ENCODE data around the gene COL6A1.

Gene COL6A1

GRCh38 chr21:45998276-45998701 is 16.7 kb downstream of the COL6A1 start:
- no peaks in the 10 kb centered on the region for H3F3A ChIP-seq (ENCODE audit: insufficient read depth, low read length)
- H3K9me3 ChIP-seq (ENCODE audit: low read length): no peaks in the 10 kb centered on the region
- no peak overlapping the region for H2AFZ ChIP-seq (ENCODE audit: low read length)
- H3K36me3 ChIP-seq (ENCODE audit: insufficient read depth, low read length): no peaks in the 10 kb centered on the region
- H3K79me2 ChIP-seq (ENCODE audit: insufficient read depth, low read length): no peaks in the 10 kb centered on the region
- no peaks in the 10 kb centered on the region for H3K9me2 ChIP-seq (ENCODE audit: low read depth, low read length)
- no peak overlapping the region for H3K27ac ChIP-seq (ENCODE audit: low read depth, low read length, poor library complexity, severe bottlenecking)
- no peak overlapping the region for H3K4me2 ChIP-seq (ENCODE audit: low read length)
- no peak overlapping the region for H3K9ac ChIP-seq (ENCODE audit: low read length)
- H3K27me3 ChIP-seq (ENCODE audit: insufficient read depth, low read length): no peaks in the 10 kb centered on the region
- no peaks in the 10 kb centered on the region for H4K20me1 ChIP-seq (ENCODE audit: insufficient read depth, low read length)
- no peak overlapping the region for H3K4me3 ChIP-seq (ENCODE audit: low read depth, low read length, poor library complexity, severe bottlenecking)
- TF ChIP-seq, protein P1, sequence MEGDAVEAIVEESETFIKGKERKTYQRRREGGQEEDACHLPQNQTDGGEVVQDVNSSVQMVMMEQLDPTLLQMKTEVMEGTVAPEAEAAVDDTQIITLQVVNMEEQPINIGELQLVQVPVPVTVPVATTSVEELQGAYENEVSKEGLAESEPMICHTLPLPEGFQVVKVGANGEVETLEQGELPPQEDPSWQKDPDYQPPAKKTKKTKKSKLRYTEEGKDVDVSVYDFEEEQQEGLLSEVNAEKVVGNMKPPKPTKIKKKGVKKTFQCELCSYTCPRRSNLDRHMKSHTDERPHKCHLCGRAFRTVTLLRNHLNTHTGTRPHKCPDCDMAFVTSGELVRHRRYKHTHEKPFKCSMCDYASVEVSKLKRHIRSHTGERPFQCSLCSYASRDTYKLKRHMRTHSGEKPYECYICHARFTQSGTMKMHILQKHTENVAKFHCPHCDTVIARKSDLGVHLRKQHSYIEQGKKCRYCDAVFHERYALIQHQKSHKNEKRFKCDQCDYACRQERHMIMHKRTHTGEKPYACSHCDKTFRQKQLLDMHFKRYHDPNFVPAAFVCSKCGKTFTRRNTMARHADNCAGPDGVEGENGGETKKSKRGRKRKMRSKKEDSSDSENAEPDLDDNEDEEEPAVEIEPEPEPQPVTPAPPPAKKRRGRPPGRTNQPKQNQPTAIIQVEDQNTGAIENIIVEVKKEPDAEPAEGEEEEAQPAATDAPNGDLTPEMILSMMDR (IDR thresholded peaks at IDR 0.05; ENCODE audit: low read length): no peak
- TF ChIP-seq EZH2 (IDR thresholded peaks at IDR 0.05; ENCODE audit: borderline replicate concordance, low read length): no peak
- no peaks in the 10 kb centered on the region for H3K4me1 ChIP-seq (ENCODE audit: insufficient read depth, low read length, severe bottlenecking)

GRCh38 chr21:45998871-45999580 is 17.5 kb downstream of the COL6A1 start:
- Histone ChIP-seq H3K4me1 (ENCODE audit: insufficient read depth, low read length, severe bottlenecking) (no peaks in the 10 kb centered on the region), H3K79me2 (ENCODE audit: insufficient read depth, low read length) (no peaks in the 10 kb centered on the region), H3K27ac (ENCODE audit: low read depth, low read length, poor library complexity, severe bottlenecking) (no peak overlapping the region), H3F3A (ENCODE audit: insufficient read depth, low read length) (no peaks in the 10 kb centered on the region), H3K9ac (ENCODE audit: low read length) (no peak overlapping the region), H3K27me3 (ENCODE audit: insufficient read depth, low read length) (no peaks in the 10 kb centered on the region), H3K36me3 (ENCODE audit: insufficient read depth, low read length) (no peaks in the 10 kb centered on the region), H3K9me2 (ENCODE audit: low read depth, low read length) (no peaks in the 10 kb centered on the region), H3K4me3 (ENCODE audit: low read depth, low read length, poor library complexity, severe bottlenecking) (no peak overlapping the region), H3K9me3 (ENCODE audit: low read length) (no peaks in the 10 kb centered on the region), H4K20me1 (ENCODE audit: insufficient read depth, low read length) (no peaks in the 10 kb centered on the region), H3K4me2 (ENCODE audit: low read length) (no peak overlapping the region), H2AFZ (ENCODE audit: low read length) (no peak overlapping the region)
- TF ChIP-seq, protein P1 (IDR thresholded peaks at IDR 0.05; ENCODE audit: low read length): no peak
- TF ChIP-seq EZH2 (IDR thresholded peaks at IDR 0.05; ENCODE audit: borderline replicate concordance, low read length): no peak

GRCh38 chr21:45999581-46000181 is 18.1 kb downstream of the COL6A1 start:
- no peaks in the 10 kb centered on the region for H3K9me2 ChIP-seq (ENCODE audit: low read depth, low read length)
- no peaks in the 10 kb centered on the region for H3K27me3 ChIP-seq (ENCODE audit: insufficient read depth, low read length)
- H2AFZ ChIP-seq (ENCODE audit: low read length): no peak overlapping the region
- H3F3A ChIP-seq (ENCODE audit: insufficient read depth, low read length): no peaks in the 10 kb centered on the region
- no peak overlapping the region for H3K9ac ChIP-seq (ENCODE audit: low read length)
- no peak overlapping the region for H3K4me3 ChIP-seq (ENCODE audit: low read depth, low read length, poor library complexity, severe bottlenecking)
- no peaks in the 10 kb centered on the region for H3K36me3 ChIP-seq (ENCODE audit: insufficient read depth, low read length)
- H3K4me2 ChIP-seq (ENCODE audit: low read length): no peak overlapping the region
- H3K79me2 ChIP-seq (ENCODE audit: insufficient read depth, low read length): no peaks in the 10 kb centered on the region
- no peak overlapping the region for H3K27ac ChIP-seq (ENCODE audit: low read depth, low read length, poor library complexity, severe bottlenecking)
- no peaks in the 10 kb centered on the region for H3K9me3 ChIP-seq (ENCODE audit: low read length)
- TF ChIP-seq EZH2 (IDR thresholded peaks at IDR 0.05; ENCODE audit: borderline replicate concordance, low read length): no peak
- TF ChIP-seq, protein P1 (IDR thresholded peaks at IDR 0.05; ENCODE audit: low read length): no peak
- no peaks in the 10 kb centered on the region for H4K20me1 ChIP-seq (ENCODE audit: insufficient read depth, low read length)
- H3K4me1 ChIP-seq (ENCODE audit: insufficient read depth, low read length, severe bottlenecking): no peaks in the 10 kb centered on the region
